NCI-H748 treated with DMSO at 0.1 percent for 48 hours (cell line): ENCODE measurements around the gene SLC9A1.

Experiments used
- DNase-seq: peaks from one replicate; lab custom pipeline; 2025; lab: John Stamatoyannopoulos, UW

Gene SLC9A1

GRCh38 chr1:27070390-27071048 lies 84.4 kb downstream of the SLC9A1 start:
- DNase-seq, result no peak

- DNase-seq, result no peak
These were observed 86.0 kb downstream of the SLC9A1 start for GRCh38 chr1:27068922-27069321.

GRCh38 chr1:27065999-27066630 lies 88.8 kb downstream of the SLC9A1 start:
- no peak for DNase-seq

GRCh38 chr1:27060891-27061290 lies 94.0 kb downstream of the SLC9A1 start:
- DNase-seq, result no peak

GRCh38 chr1:27058966-27059669 lies 95.8 kb downstream of the SLC9A1 start:
- DNase-seq, result no peak

- no peak for DNase-seq
These were observed 96.9 kb downstream of the SLC9A1 start for GRCh38 chr1:27057801-27058625.

- no peak for DNase-seq
These were observed 97.5 kb downstream of the SLC9A1 start for GRCh38 chr1:27057389-27057788.

GRCh38 chr1:27053977-27054753 lies 100.8 kb downstream of the SLC9A1 start:
- DNase-seq, result no peak

- no peak for DNase-seq
These were observed 102.4 kb downstream of the SLC9A1 start for GRCh38 chr1:27052527-27052926.

- no peak for DNase-seq
These were observed 105.3 kb downstream of the SLC9A1 start for GRCh38 chr1:27049607-27050006.

GRCh38 chr1:27049100-27049499 lies 105.8 kb downstream of the SLC9A1 start:
- DNase-seq, result no peak
